DMS53 (cell line): ENCODE measurements around the gene CANX.
"Not testable (repeated sequence)": the region's sequence is repeated elsewhere in the genome, so short reads cannot be mapped to it uniquely, and the experiment has no call there.

Source experiments
- DNase-seq: peaks from one replicate; lab custom pipeline; 2025; lab: John Stamatoyannopoulos, UW

CANX gene

GRCh38 chr5:179699616-179700237, 960 bp downstream of the CANX start:
- DNase-seq: peak; percentile 86

GRCh38 chr5:179700401-179700918, 1.7 kb downstream of the CANX start:
- DNase-seq: no peak

GRCh38 chr5:179716286-179716685, 17.5 kb downstream of the CANX start:
- no peak for DNase-seq

GRCh38 chr5:179720222-179720621, 21.5 kb downstream of the CANX start:
- no peak for DNase-seq

- DNase-seq: no peak
Observed at GRCh38 chr5:179724163-179724562, 25.4 kb downstream of the CANX start.

GRCh38 chr5:179727106-179727505, 28.3 kb downstream of the CANX start:
- DNase-seq: no peak

- no peak for DNase-seq
Observed at GRCh38 chr5:179729303-179729702, 30.5 kb downstream of the CANX start.

- no peak for DNase-seq
Observed at GRCh38 chr5:179729727-179730126, 31.0 kb downstream of the CANX start.

GRCh38 chr5:179730356-179730755, 31.6 kb downstream of the CANX start:
- peak; percentile 33 for DNase-seq

- DNase-seq: peak; percentile 55
Observed at GRCh38 chr5:179730852-179731251, 32.1 kb downstream of the CANX start.

GRCh38 chr5:179731791-179732411, 33.1 kb downstream of the CANX start:
- DNase-seq: peak; percentile 78

GRCh38 chr5:179732412-179732917, 33.7 kb downstream of the CANX start, which contains the start of gene MAML1:
TSS of gene MAML1 (plus strand) at chr5:179732822. CDS start at chr5:179733113, 291 bp downstream.
- peak; percentile 100 for DNase-seq

GRCh38 chr5:179732918-179733771, 34.4 kb downstream of the CANX start:
- peak; percentile 72 for DNase-seq

GRCh38 chr5:179733772-179734126, 35.0 kb downstream of the CANX start:
- no peak for DNase-seq

- DNase-seq: no peak
Observed at GRCh38 chr5:179734536-179735164, 35.9 kb downstream of the CANX start.

- no peak for DNase-seq
Observed at GRCh38 chr5:179738742-179739141, 40.0 kb downstream of the CANX start.

- DNase-seq: not testable (repeated sequence)
Observed at GRCh38 chr5:179744106-179744505, 45.3 kb downstream of the CANX start.

GRCh38 chr5:179746872-179747271, 48.1 kb downstream of the CANX start:
- no peak for DNase-seq

- no peak for DNase-seq
Observed at GRCh38 chr5:179747811-179748210, 49.0 kb downstream of the CANX start.

GRCh38 chr5:179749857-179750508, 51.2 kb downstream of the CANX start:
- no peak for DNase-seq

- no peak for DNase-seq
Observed at GRCh38 chr5:179753971-179754370, 55.2 kb downstream of the CANX start.
